GM18520 (cell line): ENCODE data around the gene LAIR2.
A peak's percentile ranks its signal among the peaks of the same experiment; 100 is the strongest.
"Not testable (repeated sequence)": the region's sequence is repeated elsewhere in the genome, so short reads cannot be mapped to it uniquely, and the experiment has no call there.

Experiments
- ATAC-seq: cut with Tn5 transposase; IDR thresholded peaks from one replicate; pipeline ENCODE4 v1.9.1; 2021; ENCODE audit not compliant: unreplicated experiment

LAIR2 gene

GRCh38 chr19:54464044-54464629, 38.5 kb upstream of the LAIR2 start:
- ATAC-seq, result peak; percentile 47

DNA sequence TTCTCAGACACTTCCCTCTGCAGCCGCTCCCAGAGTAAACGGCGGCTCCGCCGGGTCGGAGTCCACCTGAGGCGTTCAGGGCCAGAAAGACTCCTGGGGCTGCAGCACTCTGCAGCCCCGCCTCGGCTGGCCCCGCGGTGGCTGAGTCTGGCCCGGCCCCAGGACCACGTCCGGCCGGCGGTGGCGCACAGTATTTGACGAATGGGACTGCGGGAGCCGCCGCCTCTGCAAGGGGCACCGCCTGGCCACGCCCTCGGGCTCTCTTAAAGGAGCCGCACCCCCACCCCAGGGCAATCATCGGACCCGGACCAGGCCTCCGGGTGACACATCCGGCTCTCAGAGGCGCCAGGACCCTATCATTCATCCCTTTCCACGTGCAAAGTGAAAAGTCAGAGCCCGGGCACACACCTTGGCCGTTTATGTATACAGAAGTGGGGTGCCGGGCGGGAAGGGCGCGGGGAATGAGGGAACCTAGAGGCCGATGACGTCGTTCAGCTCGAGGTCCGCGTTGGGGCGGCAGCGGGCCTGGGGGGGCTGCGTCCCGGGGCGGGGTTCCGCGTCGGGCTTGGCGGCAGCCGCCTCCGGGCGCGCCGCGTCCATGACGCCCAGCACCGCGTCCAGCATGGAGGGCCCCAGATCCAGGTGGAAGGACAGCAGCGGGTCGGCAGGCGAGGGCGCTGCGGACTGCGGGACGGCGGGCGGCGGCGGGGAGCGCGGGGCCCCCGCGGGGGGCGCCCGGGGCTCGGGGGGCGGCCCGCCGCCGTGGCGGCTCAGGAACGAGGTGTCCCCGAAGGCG, 37.8 kb upstream of the LAIR2 start:
- peak; percentile 25 for ATAC-seq

DNA sequence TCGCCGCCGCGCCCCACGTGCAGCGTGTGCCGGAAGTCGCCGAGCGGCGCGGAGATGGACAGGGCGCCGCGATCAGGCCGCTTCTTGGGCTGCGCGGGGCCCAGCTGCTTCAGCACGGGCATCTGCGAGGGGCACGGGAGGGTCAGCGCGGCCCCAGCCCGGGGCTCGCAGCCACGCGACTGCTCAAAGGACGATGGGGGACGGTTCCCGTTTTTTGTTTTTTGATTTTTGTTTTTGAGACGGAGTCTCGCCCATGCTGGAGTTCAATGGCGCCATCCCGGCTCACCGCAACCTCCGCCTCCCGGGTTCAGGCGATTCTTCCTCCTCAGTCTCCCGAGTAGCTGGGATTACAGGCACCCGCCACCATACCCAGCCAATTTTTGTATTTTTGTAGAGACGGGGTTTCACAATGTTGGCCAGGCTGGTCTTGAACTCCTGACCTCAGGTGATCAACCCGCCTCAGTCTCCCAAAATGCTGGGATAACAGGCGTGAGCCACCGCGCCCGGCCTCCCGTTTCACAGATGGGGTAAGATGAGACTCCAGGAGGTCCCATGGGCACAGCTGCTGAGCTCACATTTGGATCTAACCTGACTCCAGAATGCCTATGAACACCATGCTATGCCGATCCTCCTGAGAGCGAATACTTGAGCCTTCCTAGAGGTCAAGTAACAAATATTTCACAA, 37.1 kb upstream of the LAIR2 start:
- ATAC-seq, result no peak

DNA sequence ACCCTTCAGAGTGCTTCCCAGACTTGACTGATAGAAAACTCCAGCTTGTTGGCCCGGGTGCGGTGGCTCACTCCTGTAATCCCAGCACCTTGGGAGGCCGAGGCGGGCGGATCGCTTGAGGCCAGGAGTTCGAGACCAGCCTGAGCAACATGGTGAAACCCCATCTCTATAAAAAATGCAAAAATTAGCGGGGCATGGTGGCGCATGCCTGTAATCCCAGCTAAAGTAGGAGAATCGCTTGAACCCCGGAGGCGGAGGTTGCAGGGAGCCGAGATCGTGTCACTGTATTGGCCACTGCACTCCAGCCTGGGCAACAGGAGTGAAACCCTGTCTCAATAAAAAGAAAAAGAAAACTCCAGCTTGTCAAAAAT, 36.5 kb upstream of the LAIR2 start:
- not testable (repeated sequence) for ATAC-seq

GRCh38 chr19:54469496-54469934, 33.1 kb upstream of the LAIR2 start:
- ATAC-seq, result no peak

DNA sequence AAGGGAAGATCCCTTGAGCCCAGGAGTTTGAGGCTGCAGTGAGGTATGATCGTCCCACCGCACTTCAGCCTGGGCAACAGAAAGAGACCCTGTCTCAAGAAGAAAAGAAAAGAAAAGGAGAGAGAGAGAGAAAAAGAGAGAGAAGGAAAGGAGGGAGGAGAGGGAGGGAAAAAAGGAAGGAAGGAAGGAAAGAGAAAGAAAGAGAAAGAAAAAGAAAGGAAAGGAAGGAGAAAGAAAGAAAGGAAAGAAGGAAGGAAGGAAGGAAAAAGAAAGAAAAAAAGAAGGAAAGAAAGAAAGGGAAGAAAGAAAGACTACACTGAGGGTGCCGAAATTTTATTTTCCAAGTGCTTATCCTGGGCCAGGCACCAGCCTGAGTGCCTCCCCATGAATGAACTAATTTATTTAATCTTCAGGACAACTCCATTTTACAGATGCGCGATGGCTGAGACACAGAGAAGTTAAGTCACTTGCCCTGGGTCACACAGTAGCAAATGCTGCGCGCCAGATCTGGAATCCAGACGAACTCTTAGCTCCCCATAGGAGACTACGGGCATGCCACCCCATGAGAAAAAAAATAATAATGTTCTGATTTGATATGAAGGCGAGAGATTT, 32.2 kb upstream of the LAIR2 start:
- ATAC-seq, result no peak

DNA sequence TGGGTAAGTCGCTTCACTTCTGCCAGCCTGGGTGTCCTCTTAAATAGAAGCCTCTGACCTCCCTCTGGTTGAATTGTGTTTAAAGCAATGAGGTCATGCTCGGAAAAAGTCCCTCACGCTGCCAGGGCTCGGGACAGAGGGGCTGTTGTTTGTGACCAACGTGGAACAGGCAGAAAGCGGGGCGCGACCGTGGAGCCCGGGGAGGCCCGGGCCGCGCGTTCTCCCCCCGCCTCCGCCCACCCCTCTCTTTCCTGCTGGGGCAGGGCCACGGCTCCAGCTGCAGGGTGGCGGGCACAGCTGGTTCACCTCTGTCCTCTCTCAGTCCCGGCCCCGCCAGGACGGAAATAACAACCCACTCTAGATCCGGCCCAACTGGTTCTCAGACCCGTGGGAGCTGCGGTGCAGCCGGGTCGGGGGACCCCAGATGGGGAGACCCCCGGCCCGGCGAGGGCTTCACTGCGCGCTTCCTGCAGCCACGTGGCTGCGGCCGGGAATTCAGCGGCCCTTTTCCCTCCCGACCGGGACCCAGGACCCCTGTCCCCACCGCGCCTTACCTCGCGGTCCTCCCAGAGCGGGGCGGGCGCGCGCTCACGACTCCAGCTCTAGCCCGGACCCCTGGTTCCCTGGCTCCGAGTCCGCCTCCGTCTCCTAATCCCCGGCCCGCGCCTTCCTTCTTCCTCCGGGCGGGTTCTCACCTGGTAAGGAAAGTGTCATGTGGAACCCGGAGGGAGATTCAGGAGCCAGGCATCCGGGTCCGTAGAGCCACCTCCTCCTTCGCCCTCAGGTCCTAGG, 31.4 kb upstream of the LAIR2 start:
- ATAC-seq, result no peak

DNA sequence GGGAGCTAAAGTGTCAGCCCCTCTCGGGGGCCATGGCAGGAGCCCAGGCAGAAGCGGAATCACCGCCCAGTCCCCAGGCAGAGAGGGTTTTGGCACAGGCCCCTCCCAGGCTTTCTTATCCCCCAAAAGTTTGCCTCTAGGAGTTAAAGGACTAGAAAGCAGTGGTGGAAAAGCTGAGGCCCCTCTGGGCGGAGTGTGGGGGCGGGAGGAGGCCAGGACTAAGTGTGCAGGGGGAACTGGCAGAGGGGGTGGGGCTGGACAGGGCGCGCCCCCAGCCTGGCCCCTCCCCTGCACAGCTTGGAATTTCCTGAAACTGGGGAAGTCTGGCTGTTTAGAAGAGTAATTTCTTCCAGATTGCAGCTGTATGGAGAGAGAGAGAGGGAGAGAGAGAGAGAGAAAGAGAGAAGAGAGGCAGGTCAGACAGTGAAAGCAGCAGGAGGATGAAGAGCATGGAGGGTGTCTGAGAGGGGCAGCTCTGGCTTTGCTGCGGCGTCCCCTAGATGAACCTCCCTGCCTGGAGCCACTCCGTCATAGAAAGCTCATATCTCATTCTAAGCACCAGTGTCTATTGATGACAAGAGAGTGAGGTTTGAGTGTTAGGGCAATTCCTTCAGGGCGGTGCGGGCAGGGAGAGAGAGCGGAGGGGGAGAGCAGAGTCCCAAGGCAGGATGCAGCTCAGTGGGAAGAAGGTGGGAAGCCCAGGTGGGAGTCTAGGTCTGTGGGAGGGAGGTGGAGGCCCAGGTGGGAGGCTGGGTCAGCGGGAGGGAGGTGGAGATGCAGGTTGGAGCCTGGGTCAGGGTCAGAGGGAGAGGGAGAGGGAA, 29.4 kb upstream of the LAIR2 start, which contains the start of gene CDC42EP5:
Gene CDC42EP5, minus strand, starts transcription at position 226 of the 821 bp plus-strand sequence. CDS start 7,749 bp downstream, outside the sequence.
- no peak for ATAC-seq

DNA sequence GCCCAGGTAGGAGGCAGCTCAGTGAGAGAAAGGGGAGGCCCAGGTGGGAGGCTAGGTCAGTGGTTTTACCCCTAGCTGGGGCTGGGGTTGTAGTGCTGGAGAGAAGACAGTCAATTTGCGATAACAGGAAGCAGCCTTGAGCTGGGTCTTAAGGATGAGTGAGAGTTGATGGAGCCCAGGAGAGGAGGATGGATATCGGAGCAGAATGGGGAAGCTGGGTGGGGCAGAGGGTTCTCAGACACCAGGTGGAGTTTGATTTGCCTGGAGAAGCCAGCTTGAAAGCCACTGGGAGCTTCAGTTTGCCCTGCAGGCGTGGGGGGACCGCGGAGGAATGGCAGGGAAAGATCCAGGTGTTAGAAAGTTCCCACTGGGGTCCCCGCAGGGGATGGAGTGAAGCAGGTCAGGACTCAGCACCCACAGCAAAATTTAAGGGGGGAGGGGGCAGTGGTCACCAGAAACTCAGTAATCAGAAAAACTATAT, 28.7 kb upstream of the LAIR2 start:
- no peak for ATAC-seq

DNA sequence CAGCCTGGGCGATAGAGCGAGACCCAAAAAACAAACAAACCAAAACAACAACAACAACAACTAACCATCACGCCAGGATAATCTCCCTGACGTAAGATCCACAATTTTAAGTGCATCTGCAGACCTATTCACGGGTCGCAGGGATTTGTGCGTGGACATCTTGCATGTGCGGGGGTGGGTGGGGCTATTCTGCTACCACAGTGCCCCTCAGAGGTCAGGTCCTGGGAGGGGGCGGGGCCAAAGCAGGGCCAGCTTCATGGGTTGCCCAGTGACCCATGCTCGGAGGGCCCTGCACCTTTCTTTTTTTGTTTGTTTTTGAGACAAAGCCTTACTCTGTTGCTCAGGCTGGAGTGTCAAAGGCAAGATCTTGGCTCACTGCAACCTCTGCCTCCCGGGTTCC, 26.9 kb upstream of the LAIR2 start:
- ATAC-seq, result no peak

DNA sequence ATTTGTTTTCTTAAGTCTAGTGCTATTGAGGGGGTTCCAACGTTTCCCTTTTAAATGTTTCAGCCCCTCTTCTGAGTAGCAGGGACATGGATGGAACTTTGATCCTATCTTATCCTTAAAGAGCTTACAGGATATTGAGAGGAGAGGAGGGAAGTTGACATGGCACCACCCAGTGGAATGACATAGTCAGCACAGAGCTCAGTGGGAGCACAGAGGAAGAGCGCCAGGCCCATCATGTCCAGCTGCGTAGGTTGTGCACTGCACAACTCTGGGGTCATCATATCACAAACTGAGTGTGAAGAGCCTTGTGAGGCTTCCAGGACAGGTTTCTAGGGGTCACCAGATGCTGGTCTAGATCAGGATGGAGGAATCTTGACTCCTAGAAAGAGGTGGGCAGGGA, 25.0 kb upstream of the LAIR2 start:
- ATAC-seq, result no peak

- no peak for ATAC-seq
Observed at GRCh38 chr19:54478677-54479266, 23.9 kb upstream of the LAIR2 start.

DNA sequence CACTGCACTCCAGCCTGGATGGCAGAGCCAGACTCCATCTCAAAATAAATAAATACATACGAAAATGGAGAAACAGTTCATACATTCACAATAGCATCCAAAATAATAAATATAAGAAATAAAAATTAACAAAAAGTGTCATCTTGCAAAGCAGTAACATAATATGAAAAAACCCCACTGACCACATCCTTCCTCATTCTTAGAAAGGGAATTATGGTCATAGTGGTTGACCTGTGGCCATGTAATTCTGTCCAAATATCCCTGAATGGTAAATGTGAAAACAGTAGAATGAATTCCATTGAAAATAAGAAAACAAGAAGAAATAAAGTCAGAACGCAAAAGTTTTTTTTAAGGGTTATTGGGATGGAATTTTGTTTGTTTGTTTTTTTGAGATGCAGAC, 22.6 kb upstream of the LAIR2 start:
- ATAC-seq, result no peak

DNA sequence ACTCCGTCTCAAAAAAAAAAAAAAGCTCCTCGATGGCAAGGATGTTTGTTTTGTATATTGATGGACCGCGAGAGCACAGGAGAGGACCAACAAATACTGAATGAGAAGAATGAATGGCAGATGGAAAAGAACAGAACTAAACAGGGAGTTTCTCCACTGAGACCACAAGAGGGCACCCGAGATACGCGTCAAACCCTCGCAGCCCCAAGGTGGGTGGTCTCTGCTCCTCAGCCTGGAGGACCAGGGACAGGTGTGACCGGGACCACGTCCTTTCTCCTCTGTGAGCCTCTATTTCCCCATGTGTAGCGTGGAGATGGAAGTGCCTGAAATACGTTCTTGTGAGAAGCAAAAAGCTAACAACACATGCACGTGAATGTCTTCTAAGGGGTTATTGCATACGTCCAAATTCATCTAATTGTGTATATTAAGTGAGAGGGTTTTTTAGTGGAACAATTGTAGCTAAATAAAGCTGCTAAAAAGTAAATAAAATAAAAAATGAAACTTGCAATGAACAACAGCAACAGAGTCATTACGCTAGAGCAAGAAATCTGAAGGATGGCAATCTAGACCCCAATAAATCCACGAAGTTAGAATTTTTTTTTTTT, 21.2 kb upstream of the LAIR2 start:
- no peak for ATAC-seq

DNA sequence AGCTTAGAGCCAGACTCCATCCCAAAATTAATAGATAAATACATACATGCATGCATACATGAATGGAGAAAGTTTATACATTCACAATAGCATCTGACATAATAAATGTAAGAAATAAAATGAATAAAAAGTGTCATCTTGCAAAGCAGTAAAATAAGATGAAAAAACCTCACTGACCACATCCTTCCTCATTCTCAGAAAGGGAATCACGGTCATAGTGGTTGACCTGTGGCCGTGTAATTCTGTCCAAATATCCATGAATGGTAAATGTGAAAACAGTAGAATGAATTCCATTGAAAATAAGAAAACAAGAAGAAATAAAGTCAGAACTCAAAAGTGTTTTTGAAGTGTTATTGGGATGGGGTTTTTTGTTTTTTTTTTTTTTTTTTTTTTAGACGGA, 19.7 kb upstream of the LAIR2 start:
- no peak for ATAC-seq

DNA sequence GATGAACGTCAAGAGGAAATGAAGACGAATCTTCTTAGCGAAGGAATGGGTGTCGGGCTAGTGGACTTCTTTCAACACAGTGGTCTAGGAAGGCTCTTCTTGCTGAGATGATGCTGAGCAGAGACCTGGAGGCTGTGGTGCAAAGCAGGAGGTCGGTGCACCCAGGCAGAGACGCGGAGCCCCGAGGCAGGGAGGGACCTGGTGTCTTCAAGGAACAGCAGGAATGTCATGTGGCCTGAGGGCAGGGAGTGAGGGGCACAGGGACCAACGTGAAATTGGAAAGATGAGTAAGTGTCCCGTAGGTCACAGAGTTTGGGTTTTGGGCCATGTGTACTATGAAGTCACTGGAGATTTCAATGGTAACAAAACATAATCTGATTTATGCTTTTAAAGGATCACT, 18.2 kb upstream of the LAIR2 start:
- ATAC-seq, result no peak

- no peak for ATAC-seq
Observed at GRCh38 chr19:54485851-54486250, 16.8 kb upstream of the LAIR2 start.

DNA sequence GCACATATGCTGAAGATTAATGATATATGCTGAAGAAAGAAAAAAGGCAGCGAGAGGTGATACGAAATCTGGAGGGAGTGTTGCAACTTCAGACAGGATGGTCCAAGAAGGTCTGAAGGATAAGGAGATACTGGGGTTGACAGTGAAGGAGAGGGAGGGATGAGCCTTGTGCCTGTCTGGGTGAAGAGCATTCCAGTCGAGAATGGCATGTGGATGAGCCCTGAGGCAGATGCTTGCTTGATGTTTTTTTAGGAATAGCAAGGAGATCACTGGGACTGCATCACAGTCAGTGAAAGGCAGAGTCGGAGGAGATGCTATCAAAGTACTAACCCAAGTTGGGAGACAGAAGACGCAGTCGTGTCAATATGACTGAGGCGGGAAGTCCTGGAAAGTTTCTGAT, 13.3 kb upstream of the LAIR2 start:
- no peak for ATAC-seq

DNA sequence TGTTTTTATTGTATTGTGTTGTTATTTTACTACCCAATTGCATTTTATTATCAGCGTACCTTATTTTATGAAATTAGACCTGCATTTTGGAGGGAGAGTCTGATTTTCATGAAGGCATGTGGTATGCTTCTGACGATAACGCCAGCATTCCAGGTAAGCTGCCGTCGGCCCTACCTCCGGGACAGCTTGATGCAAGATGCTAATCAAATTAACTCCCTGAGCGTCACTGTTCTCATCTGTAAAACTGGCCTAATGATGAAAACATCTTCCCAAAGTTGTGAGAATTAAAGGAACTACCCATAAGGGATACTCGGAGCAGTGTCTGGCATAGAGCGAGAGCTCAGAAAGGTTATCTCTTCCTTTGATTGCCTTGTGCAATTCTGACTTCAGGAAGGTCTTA, 12.9 kb upstream of the LAIR2 start:
- ATAC-seq, result no peak
